Ramos (cell line): ENCODE measurements around the gene NR3C1.

Source experiments
- in situ Hi-C: fragments of 300-500 bp; cut with MboI; formaldehyde crosslinking; loops from one replicate; pipeline ENCODE4 v1.14.3; 2022; ENCODE audit warnings: low sequenced_read_pairs; ENCODE audit not compliant: unreplicated experiment

Gene NR3C1

DNA sequence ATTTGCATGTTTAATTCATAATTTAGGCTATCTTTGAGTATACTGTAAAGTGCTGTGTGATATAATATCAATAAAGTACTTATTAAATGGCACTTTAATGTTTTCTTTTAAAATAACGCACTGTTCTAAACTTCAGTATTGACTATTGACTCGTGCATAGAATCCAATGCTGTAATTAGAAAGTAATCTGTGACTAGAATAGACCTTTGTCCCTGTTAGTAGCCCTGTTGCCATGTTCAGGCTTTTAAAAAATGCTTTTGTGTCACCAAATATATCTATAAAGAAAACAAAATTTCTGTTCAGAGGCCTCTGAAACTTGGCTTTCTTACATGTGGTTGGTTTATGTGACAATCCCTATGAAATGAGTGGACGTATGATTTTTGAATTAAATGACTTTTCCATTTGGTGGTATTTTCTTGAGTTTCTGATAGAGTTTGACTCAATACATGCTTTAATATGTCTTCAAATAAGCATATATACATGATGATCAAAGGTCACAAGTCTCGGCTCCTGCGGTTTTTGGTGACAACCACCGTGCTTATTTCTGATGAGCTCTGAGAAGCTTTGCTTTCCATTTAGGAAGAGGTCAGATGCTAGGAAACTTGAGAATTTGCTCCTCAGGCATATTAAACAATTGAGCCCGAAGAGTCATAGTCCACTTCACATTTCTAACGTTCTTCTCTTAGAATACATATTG is 174.7 kb downstream of the NR3C1 start:
- in situ Hi-C loops: no loop called here
